Neural cell (in vitro differentiated cells): ENCODE results near the gene TSSK3.

ENCODE experiments used
- POLR2AphosphoS5 ChIP-seq: IDR thresholded peaks from 2 replicates; pipeline ENCODE4 v1.6.1; 2012
- TF ChIP-seq, protein P1 (sequence below): fragments of 450-650 bp; IDR thresholded peaks from 2 replicates; pipeline ENCODE4 v1.5.1; 2014; ENCODE audit warnings: antibody characterized with exemption, mild to moderate bottlenecking, moderate library complexity; ENCODE audit not compliant: poor library complexity, severe bottlenecking

DNA sequence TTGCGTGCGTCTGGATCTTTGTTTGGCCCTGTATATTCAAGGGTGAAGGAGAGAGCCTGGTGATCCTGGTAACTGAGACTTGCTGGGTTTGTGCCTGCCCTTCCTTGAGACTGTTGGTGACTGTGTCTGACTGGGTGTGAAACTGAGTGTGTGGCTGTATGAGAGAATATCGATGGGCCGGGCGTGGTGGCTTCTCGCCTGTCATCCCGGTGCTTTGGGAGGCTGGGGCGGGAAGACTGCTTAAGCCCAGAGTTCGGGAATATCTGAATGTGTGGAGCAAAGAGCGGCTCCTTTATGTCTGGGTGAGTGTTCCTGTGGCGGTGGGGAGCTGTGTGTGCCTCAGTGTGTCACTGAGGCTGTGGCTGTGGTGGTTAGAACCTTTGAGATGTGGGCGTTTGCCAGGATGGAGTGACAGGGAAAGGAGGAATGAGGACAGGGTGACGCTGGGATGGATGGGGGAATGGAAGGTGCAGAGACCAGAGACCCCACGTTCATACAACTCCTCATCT is 23.6 kb upstream of the TSSK3 start:
- TF ChIP-seq, protein P1, sequence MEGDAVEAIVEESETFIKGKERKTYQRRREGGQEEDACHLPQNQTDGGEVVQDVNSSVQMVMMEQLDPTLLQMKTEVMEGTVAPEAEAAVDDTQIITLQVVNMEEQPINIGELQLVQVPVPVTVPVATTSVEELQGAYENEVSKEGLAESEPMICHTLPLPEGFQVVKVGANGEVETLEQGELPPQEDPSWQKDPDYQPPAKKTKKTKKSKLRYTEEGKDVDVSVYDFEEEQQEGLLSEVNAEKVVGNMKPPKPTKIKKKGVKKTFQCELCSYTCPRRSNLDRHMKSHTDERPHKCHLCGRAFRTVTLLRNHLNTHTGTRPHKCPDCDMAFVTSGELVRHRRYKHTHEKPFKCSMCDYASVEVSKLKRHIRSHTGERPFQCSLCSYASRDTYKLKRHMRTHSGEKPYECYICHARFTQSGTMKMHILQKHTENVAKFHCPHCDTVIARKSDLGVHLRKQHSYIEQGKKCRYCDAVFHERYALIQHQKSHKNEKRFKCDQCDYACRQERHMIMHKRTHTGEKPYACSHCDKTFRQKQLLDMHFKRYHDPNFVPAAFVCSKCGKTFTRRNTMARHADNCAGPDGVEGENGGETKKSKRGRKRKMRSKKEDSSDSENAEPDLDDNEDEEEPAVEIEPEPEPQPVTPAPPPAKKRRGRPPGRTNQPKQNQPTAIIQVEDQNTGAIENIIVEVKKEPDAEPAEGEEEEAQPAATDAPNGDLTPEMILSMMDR = no peak
- TF ChIP-seq POLR2AphosphoS5 = no peak
